A673 (cell line): Measurements from ENCODE around the gene WDR59. TPM values are rescaled to one million over a fixed set of nuclear protein-coding genes. Genes with fewer than 3 reads are reported as not detected.

Experiments used
- BruUV-seq: library from RNA; stranded (reverse); fragments of 400-500 nt; replicated peaks from 2 replicates; lab custom pipeline; 2021; lab: Mats Ljungman, UMichigan
- CTCF ChIA-PET: fragments of 300-600 bp; sonication (Branson Sonifier 250); formaldehyde crosslinking; loops from one replicate; lab custom pipeline; 2022; ENCODE audit warnings: antibody characterized with exemption; lab: Charles Lee
- POLR2A ChIA-PET: fragments of 300-600 bp; sonication (Branson Sonifier 250); formaldehyde crosslinking; loops from one replicate; lab custom pipeline; 2022; ENCODE audit warnings: antibody characterized with exemption; ENCODE audit not compliant: low non-redundant PET; lab: Charles Lee
- DNase-seq: peaks from one replicate; pipeline ENCODE4 v3.0.0-alpha.2; 2015; ENCODE audit warnings: low spot score
- H3K27ac ChIP-seq: fragments of 200-600 bp; sonication (generic); 2 replicates; pipeline ENCODE4 v1.5.1; 2016; ENCODE audit warnings: mixed run types, low read depth, mild to moderate bottlenecking, mixed read lengths, antibody characterized with exemption, low read length; ENCODE audit not compliant: poor library complexity, severe bottlenecking
- H3K27me3 ChIP-seq: fragments of 200-600 bp; sonication (generic); replicated peaks from 2 replicates; pipeline ENCODE4 v1.6.1; 2017; ENCODE audit warnings: mixed run types, low read depth, mild to moderate bottlenecking, mixed read lengths, antibody characterized with exemption, low read length; ENCODE audit not compliant: insufficient read depth, poor library complexity
- H3K36me3 ChIP-seq: fragments of 200-600 bp; sonication (generic); 2 replicates; pipeline ENCODE4 v1.6.1; 2016; ENCODE audit warnings: mixed run types, mild to moderate bottlenecking, mixed read lengths, antibody characterized with exemption, low read length; ENCODE audit not compliant: insufficient read depth, poor library complexity, severe bottlenecking
- H3K4me1 ChIP-seq: fragments of 200-600 bp; sonication (generic); 2 replicates; pipeline ENCODE4 v1.6.1; 2017; ENCODE audit warnings: mixed run types, mild to moderate bottlenecking, mixed read lengths, antibody characterized with exemption, low read length; ENCODE audit not compliant: insufficient read depth, poor library complexity, severe bottlenecking
- H3K4me3 ChIP-seq: fragments of 200-600 bp; sonication (generic); 2 replicates; pipeline ENCODE4 v1.5.1; 2016; ENCODE audit warnings: low read depth, mixed run types, mild to moderate bottlenecking, mixed read lengths, low read length; ENCODE audit not compliant: poor library complexity, severe bottlenecking
- H3K9me3 ChIP-seq: fragments of 200-600 bp; sonication (generic); 2 replicates; pipeline ENCODE4 v1.6.1; 2016; ENCODE audit warnings: mixed run types, low read depth, mild to moderate bottlenecking, mixed read lengths, antibody characterized with exemption, low read length; ENCODE audit not compliant: poor library complexity, severe bottlenecking
- CTCF ChIP-seq: fragments of 300-800, 200-600 bp; sonication (generic); conservative IDR thresholded peaks from 2 replicates; pipeline ENCODE4 v1.5.1; 2017; ENCODE audit warnings: low read depth, mild to moderate bottlenecking, antibody characterized with exemption, low read length, moderate library complexity, mixed read lengths
- EZH2 ChIP-seq: fragments of 200-600 bp; sonication (generic); IDR thresholded peaks from 2 replicates; pipeline ENCODE4 v1.6.1; 2017; ENCODE audit warnings: borderline replicate concordance, low read depth, mild to moderate bottlenecking, mixed read lengths, antibody characterized with exemption, low read length; ENCODE audit not compliant: poor library complexity, severe bottlenecking
- intact Hi-C: fragments of 100-400 bp; cut with micrococcal nuclease; formaldehyde crosslinking; loops from one replicate; pipeline ENCODE4 v1.10.0; 2022; ENCODE audit not compliant: unreplicated experiment
- total RNA-seq: library from RNA; stranded (reverse); gene quantifications from 2 replicates; pipeline ENCODE4 v1.2.3, GENCODE V29; 2021

The WDR59 gene
- total RNA-seq, 1 experiment from 2014 or later: 51.4 TPM

- peaks cover 11% of the 10 kb centered on the region for H3K9me3 ChIP-seq
- POLR2A ChIA-PET: no interaction called here
- no peaks in the 10 kb centered on the region for H3K36me3 ChIP-seq
- H3K27me3 ChIP-seq: no peaks in the 10 kb centered on the region
- peaks cover 7% of the 10 kb centered on the region for H3K4me1 ChIP-seq
- no peak overlapping the region for H3K27ac ChIP-seq
- CTCF ChIA-PET: no interaction called here
- no peak overlapping the region for H3K4me3 ChIP-seq
- intact Hi-C loops: no loop called here
- TF ChIP-seq CTCF (no peak), EZH2 (no peak)
- BruUV-seq: no TSS peak
- DNase-seq: no peak
These were observed 153.5 kb downstream of the WDR59 start for GRCh38 chr16:74831467-74831866.

DNA sequence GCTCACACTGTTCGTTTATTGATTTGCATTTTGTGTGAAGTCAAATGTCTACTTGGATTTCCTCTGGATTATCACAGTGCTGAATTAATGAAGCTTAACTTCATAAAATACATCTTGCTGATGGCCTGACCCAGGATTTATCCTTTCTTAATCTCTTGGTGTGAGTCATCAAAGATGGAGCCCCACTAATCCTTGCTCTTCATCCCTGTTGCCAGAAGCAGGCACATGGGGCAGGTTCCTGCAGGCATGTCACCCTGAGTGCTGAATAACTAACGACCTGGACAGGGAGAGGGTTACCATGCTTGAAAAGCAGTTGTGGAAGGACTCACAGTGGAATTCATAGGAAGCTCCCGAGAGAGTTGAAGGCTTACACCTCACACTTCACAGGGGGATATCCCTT is 154.3 kb downstream of the WDR59 start:
- no peaks in the 10 kb centered on the region for H3K36me3 ChIP-seq
- no peaks in the 10 kb centered on the region for H3K27me3 ChIP-seq
- H3K9me3 ChIP-seq: peaks cover 11% of the 10 kb centered on the region
- H3K4me1 ChIP-seq: peaks cover 7% of the 10 kb centered on the region
- POLR2A ChIA-PET: interaction anchor here (0.6 kb wide), 1 partner anchor 9 kb away, joined by 4 read pairs; no protein-coding TSS in a partner anchor
- DNase-seq: peak; percentile 68
- intact Hi-C loops: no loop called here
- CTCF ChIA-PET: no interaction called here
- no TSS peak for BruUV-seq
- H3K27ac ChIP-seq: no peak overlapping the region
- no peak for TF ChIP-seq CTCF
- no peak overlapping the region for H3K4me3 ChIP-seq

DNA sequence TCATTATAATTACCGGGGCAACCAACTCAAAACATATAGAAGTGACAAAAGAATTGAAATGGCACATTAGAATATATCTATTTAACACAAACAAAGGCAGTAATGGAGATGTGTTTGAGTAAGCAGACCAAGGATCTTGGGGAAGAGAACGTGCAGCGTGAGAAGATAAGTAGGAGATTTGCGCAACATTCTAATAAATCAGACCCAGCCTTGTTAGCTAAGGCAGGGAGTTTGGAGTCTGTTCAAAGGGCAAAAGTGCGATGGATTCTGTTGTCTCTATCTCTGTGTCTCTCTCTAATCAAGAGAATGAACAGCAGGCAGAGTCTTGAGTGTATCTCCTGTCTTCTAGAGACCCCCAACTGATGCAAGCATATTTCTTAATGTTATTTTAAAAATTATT is 155.3 kb downstream of the WDR59 start:
- intact Hi-C loops: no loop called here
- Histone ChIP-seq H3K9me3 (peaks cover 11% of the 10 kb centered on the region), H3K4me1 (peaks cover 7% of the 10 kb centered on the region), H3K36me3 (no peaks in the 10 kb centered on the region), H3K27ac (no peak overlapping the region), H3K4me3 (no peak overlapping the region), H3K27me3 (no peaks in the 10 kb centered on the region)
- no peak for TF ChIP-seq EZH2
- TF ChIP-seq CTCF: no peak
- ChIA-PET POLR2A (no interaction called here), CTCF (no interaction called here)
- peak; percentile 30 for DNase-seq
- BruUV-seq: no TSS peak
